H9 (cell line): ENCODE data around the gene CACHD1. TPM values are rescaled to one million over a fixed set of nuclear protein-coding genes. Genes with fewer than 3 reads are reported as not detected.

Experiments used
- DNase-seq: peaks from one replicate; pipeline ENCODE4 v3.0.0-alpha.2; 2017
- H2AFZ ChIP-seq: one replicate; pipeline ENCODE4 v1.6.1; 2013; ENCODE audit warnings: mild to moderate bottlenecking, low read length, control low read depth, moderate library complexity
- H2AK5ac ChIP-seq: 2 replicates; pipeline ENCODE4 v1.6.1; 2013; ENCODE audit warnings: low read length, control low read depth, mixed read lengths; ENCODE audit not compliant: insufficient read length
- H2BK120ac ChIP-seq: one replicate; pipeline ENCODE4 v1.6.1; 2013; ENCODE audit warnings: low read depth, mild to moderate bottlenecking, low read length, control low read depth, inconsistent platforms; ENCODE audit not compliant: poor library complexity, severe bottlenecking
- H2BK12ac ChIP-seq: 2 replicates; pipeline ENCODE4 v1.6.1; 2013; ENCODE audit warnings: low read length, control low read depth, mixed read lengths, low read depth; ENCODE audit not compliant: insufficient read length
- H2BK15ac ChIP-seq: 2 replicates; pipeline ENCODE4 v1.6.1; 2013; ENCODE audit warnings: low read depth, low read length, control low read depth
- H2BK20ac ChIP-seq: one replicate; pipeline ENCODE4 v1.6.1; 2013; ENCODE audit warnings: low read depth, mild to moderate bottlenecking, low read length, control low read depth, inconsistent platforms; ENCODE audit not compliant: poor library complexity, severe bottlenecking
- H2BK5ac ChIP-seq: 2 replicates; pipeline ENCODE4 v1.6.1; 2013; ENCODE audit warnings: low read length, control low read depth, mixed read lengths; ENCODE audit not compliant: insufficient read length
- H3K14ac ChIP-seq: 2 replicates; pipeline ENCODE4 v1.6.1; 2013; ENCODE audit warnings: low read length, control low read depth; ENCODE audit not compliant: insufficient read depth
- H3K18ac ChIP-seq: 2 replicates; pipeline ENCODE4 v1.6.1; 2013; ENCODE audit warnings: low read depth, mild to moderate bottlenecking, mixed read lengths, low read length, control low read depth; ENCODE audit not compliant: insufficient read length
- H3K23ac ChIP-seq: 2 replicates; pipeline ENCODE4 v1.6.1; 2013; ENCODE audit warnings: low read length, control low read depth, mixed read lengths, low read depth; ENCODE audit not compliant: insufficient read length
- H3K23me2 ChIP-seq: 2 replicates; pipeline ENCODE4 v1.6.1; 2013; ENCODE audit warnings: low read depth, mild to moderate bottlenecking, mixed read lengths, low read length, control low read depth; ENCODE audit not compliant: insufficient read length, poor library complexity, severe bottlenecking
- H3K27ac ChIP-seq: 2 replicates; pipeline ENCODE4 v1.5.1; 2013; ENCODE audit warnings: low read length, control low read depth, mixed read lengths, low read depth; ENCODE audit not compliant: insufficient read length
- H3K27me3 ChIP-seq: 2 replicates; pipeline ENCODE4 v1.6.1; 2013; ENCODE audit warnings: low read length, control low read depth, inconsistent platforms; ENCODE audit not compliant: insufficient read depth
- H3K4ac ChIP-seq: 2 replicates; pipeline ENCODE4 v1.6.1; 2013; ENCODE audit warnings: low read depth, mild to moderate bottlenecking, control low read depth, inconsistent platforms, low read length, moderate library complexity
- H3K4me1 ChIP-seq: 2 replicates; pipeline ENCODE4 v1.6.1; 2013; ENCODE audit warnings: low read length, control low read depth, inconsistent platforms; ENCODE audit not compliant: insufficient read depth
- H3K4me2 ChIP-seq: 2 replicates; pipeline ENCODE4 v1.6.1; 2013; ENCODE audit warnings: low read length, control low read depth, mixed read lengths; ENCODE audit not compliant: insufficient read length, insufficient read depth
- H3K56ac ChIP-seq: 2 replicates; pipeline ENCODE4 v1.6.1; 2013; ENCODE audit warnings: low read depth, mild to moderate bottlenecking, mixed read lengths, low read length, control low read depth; ENCODE audit not compliant: insufficient read length
- H3K79me1 ChIP-seq: 2 replicates; pipeline ENCODE4 v1.6.1; 2013; ENCODE audit warnings: low read depth, mild to moderate bottlenecking, moderate library complexity, low read length, control low read depth, inconsistent platforms; ENCODE audit not compliant: insufficient read depth, poor library complexity, severe bottlenecking
- H3K79me2 ChIP-seq: 2 replicates; pipeline ENCODE4 v1.6.1; 2013; ENCODE audit warnings: low read length, control low read depth, inconsistent platforms; ENCODE audit not compliant: insufficient read depth
- H3K9ac ChIP-seq: 2 replicates; pipeline ENCODE4 v1.6.1; 2013; ENCODE audit warnings: low read length, control low read depth, mixed read lengths; ENCODE audit not compliant: insufficient read length; ENCODE audit errors: extremely low read depth
- H3K9me3 ChIP-seq: one replicate; pipeline ENCODE4 v1.6.1; 2013; ENCODE audit warnings: low read depth, low read length, inconsistent platforms; ENCODE audit not compliant: control insufficient read depth
- H3T11ph ChIP-seq: one replicate; pipeline ENCODE4 v1.6.1; 2013; ENCODE audit warnings: mild to moderate bottlenecking, low read length, control low read depth, inconsistent platforms
- H4K20me1 ChIP-seq: one replicate; pipeline ENCODE4 v1.6.1; 2013; ENCODE audit not compliant: control insufficient read depth, insufficient read length, insufficient read depth
- H4K5ac ChIP-seq: 2 replicates; pipeline ENCODE4 v1.6.1; 2013; ENCODE audit warnings: low read depth, mild to moderate bottlenecking, mixed read lengths, low read length, control low read depth; ENCODE audit not compliant: insufficient read length
- H4K8ac ChIP-seq: replicated peaks from 2 replicates; pipeline ENCODE4 v1.6.1; 2013; ENCODE audit warnings: low read length, control low read depth, mixed read lengths, low read depth; ENCODE audit not compliant: insufficient read length
- H4K91ac ChIP-seq: 2 replicates; pipeline ENCODE4 v1.6.1; 2013; ENCODE audit warnings: low read depth, mild to moderate bottlenecking, moderate library complexity, mixed read lengths, low read length, control low read depth; ENCODE audit not compliant: insufficient read length
- H3K27ac Mint-ChIP-seq, 3 experiments: 2 replicates in 2 of 3; 3 replicates in 1 of 3; pipeline ENCODE4 v1.8.0; 2020 to 2021; ENCODE audit warnings: mixed read lengths in 3 of 3, mild to moderate bottlenecking in 1 of 3, moderate library complexity in 1 of 3
- H3K27me3 Mint-ChIP-seq: 2 replicates; pipeline ENCODE4 v1.8.0; 2021; ENCODE audit warnings: low read depth, mild to moderate bottlenecking, moderate library complexity, mixed read lengths
- H3K36me3 Mint-ChIP-seq, 3 experiments: 2 replicates in 2 of 3; 3 replicates in 1 of 3; pipeline ENCODE4 v1.8.0; 2020 to 2021; ENCODE audit warnings: low read depth in 3 of 3, mixed read lengths in 3 of 3; ENCODE audit not compliant: insufficient read depth in 1 of 3
- H3K4me1 Mint-ChIP-seq, 2 experiments: 2 replicates each; pipeline ENCODE4 v1.8.0; 2020; ENCODE audit warnings: mixed read lengths in 2 of 2
- H3K4me3 Mint-ChIP-seq, 2 experiments: 2 replicates in 1 of 2; 3 replicates in 1 of 2; pipeline ENCODE4 v1.8.0; 2020 to 2021; ENCODE audit warnings: mild to moderate bottlenecking in 2 of 2, mixed read lengths in 2 of 2, moderate library complexity in 1 of 2
- H3K9me3 Mint-ChIP-seq, 2 experiments: 2 replicates in 1 of 2; 3 replicates in 1 of 2; pipeline ENCODE4 v1.8.0; 2020; ENCODE audit warnings: mild to moderate bottlenecking in 2 of 2, mixed read lengths in 2 of 2, moderate library complexity in 1 of 2
- WGBS: extraction: QIAGEN DNeasy Blood & Tissue Kit; methylation state at CpG from one replicate; pipeline ENCODE4 v1.1.7; 2013; ENCODE audit warnings: missing lambda C conversion rate, low lambda C conversion rate, mixed read lengths; ENCODE audit not compliant: insufficient read length; ENCODE audit errors: extremely low coverage; 5-methylcytosine and 5-hydroxymethylcytosine counted together
- total RNA-seq: library from RNA; stranded (reverse); gene quantifications from 2 replicates; pipeline ENCODE4 v1.2.1, GENCODE V29; 2021
- TF ChIP-seq, protein P1 (sequence below): fragments of 200-600 bp; sonication (generic); conservative IDR thresholded peaks from 3 replicates; pipeline ENCODE4 v1.8.0; 2021; ENCODE audit warnings: antibody characterized with exemption, mild to moderate bottlenecking

CACHD1 gene
- total RNA-seq, 1 experiment from 2014 or later, result 94.2 TPM

DNA sequence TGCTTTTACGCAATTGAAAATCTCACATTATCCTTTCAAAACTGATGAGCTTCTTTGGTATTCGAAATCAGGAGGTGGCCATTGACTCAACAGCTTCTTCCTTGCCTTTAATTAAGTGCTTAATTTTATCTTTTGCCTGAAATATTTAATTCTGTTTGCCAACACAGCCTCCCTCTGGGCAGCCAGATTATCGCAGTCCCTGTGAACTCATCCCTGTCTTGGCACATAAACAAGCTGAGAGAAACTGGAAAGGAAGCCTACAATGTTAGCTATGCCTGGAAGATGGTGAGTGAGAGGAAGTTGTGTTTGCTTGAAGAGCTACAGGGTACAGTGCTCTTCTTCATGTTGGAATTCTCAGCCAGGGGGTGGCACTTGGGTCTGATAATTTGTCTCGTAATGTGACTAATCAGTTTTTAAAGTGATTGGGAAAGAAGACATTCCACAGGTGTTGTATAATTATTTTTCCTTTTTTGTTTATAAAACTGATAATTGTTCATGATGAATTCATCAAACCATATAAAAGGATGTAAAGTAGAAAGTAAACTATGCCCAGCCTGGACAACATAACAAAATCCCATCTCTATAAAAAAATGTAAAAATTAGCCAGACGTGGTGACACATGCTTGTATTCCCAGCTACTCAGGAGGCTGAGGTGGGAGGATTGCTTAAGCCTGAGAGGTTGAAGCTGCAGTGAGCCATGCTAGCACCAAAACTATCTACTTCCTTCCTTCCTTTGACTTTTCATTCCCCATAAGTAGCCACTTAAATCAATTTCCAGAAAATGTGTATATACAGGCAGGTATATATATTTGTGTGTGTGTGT, 184.8 kb downstream of the CACHD1 start:
- Mint-ChIP-seq H3K4me3 (no peak overlapping the region), H3K36me3 (peaks cover 35 to 93% (median 87%) of the 10 kb centered on the region in 3 experiments), H3K4me1 (peaks cover 0 to 9% of the 10 kb centered on the region in 2 experiments; a peak in 2 of 4 replicates), H3K27me3 (no peaks in the 10 kb centered on the region), H3K9me3 (no peaks in the 10 kb centered on the region), H3K27ac (peak overlapping the region in 2 of 3 experiments; percentile 14 to 19; a peak in 1 of 7 replicates)
- H3K79me2 ChIP-seq, result no peaks in the 10 kb centered on the region
- H3K9ac ChIP-seq, result no peak overlapping the region
- H2BK120ac ChIP-seq, result no peak overlapping the region
- TF ChIP-seq, protein P1, sequence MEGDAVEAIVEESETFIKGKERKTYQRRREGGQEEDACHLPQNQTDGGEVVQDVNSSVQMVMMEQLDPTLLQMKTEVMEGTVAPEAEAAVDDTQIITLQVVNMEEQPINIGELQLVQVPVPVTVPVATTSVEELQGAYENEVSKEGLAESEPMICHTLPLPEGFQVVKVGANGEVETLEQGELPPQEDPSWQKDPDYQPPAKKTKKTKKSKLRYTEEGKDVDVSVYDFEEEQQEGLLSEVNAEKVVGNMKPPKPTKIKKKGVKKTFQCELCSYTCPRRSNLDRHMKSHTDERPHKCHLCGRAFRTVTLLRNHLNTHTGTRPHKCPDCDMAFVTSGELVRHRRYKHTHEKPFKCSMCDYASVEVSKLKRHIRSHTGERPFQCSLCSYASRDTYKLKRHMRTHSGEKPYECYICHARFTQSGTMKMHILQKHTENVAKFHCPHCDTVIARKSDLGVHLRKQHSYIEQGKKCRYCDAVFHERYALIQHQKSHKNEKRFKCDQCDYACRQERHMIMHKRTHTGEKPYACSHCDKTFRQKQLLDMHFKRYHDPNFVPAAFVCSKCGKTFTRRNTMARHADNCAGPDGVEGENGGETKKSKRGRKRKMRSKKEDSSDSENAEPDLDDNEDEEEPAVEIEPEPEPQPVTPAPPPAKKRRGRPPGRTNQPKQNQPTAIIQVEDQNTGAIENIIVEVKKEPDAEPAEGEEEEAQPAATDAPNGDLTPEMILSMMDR, result no peak
- no peak overlapping the region for H2BK12ac ChIP-seq
- H3K56ac ChIP-seq, result no peak overlapping the region
- H3T11ph ChIP-seq, result no peak overlapping the region
- no peak overlapping the region for H3K4me2 ChIP-seq
- no peak overlapping the region for H4K91ac ChIP-seq
- H3K79me1 ChIP-seq, result no peaks in the 10 kb centered on the region
- no peak overlapping the region for H2BK5ac ChIP-seq
- H2AFZ ChIP-seq, result no peak overlapping the region
- no peaks in the 10 kb centered on the region for H3K4me1 ChIP-seq
- no peak overlapping the region for H4K8ac ChIP-seq
- no peak for DNase-seq
- no peak overlapping the region for H3K18ac ChIP-seq
- no peaks in the 10 kb centered on the region for H3K23me2 ChIP-seq
- no CpG with 5 or more reads among the region's 5 CpGs for WGBS
- H4K5ac ChIP-seq, result no peak overlapping the region
- no peaks in the 10 kb centered on the region for H3K9me3 ChIP-seq
- H3K14ac ChIP-seq, result no peak overlapping the region
- no peak overlapping the region for H2BK15ac ChIP-seq
- H2AK5ac ChIP-seq, result no peak overlapping the region
- H4K20me1 ChIP-seq, result no peaks in the 10 kb centered on the region
- H3K27ac ChIP-seq, result no peak overlapping the region
- H2BK20ac ChIP-seq, result no peak overlapping the region
- H3K27me3 ChIP-seq, result no peaks in the 10 kb centered on the region
- no peak overlapping the region for H3K23ac ChIP-seq
- no peak overlapping the region for H3K4ac ChIP-seq
